SK-N-MC (cell line): ENCODE data around the gene GNB2.

Source experiments
- DNase-seq: peaks from one replicate; pipeline ENCODE4 v3.0.0-alpha.2; 2011; ENCODE audit warnings: low read depth, low spot score
- H3K27ac ChIP-seq: fragments of 200-600 bp; sonication (generic); 2 replicates; pipeline ENCODE4 v1.5.1; 2016; ENCODE audit warnings: mixed run types
- H3K36me3 ChIP-seq: fragments of 200-600 bp; sonication (generic); 2 replicates; pipeline ENCODE4 v1.6.1; 2017; ENCODE audit warnings: antibody characterized with exemption, low read length, mixed read lengths; ENCODE audit not compliant: insufficient read depth
- H3K4me3 ChIP-seq: fragments of 200-600 bp; sonication (generic); 2 replicates; pipeline ENCODE4 v1.5.1; 2016
- H3K9ac ChIP-seq: fragments of 200-600 bp; sonication (generic); 2 replicates; pipeline ENCODE4 v1.8.0; 2017; ENCODE audit warnings: mixed run types, mixed read lengths; ENCODE audit not compliant: insufficient read length
- H3K9me3 ChIP-seq: fragments of 200-600 bp; sonication (generic); 2 replicates; pipeline ENCODE4 v1.6.1; 2017; ENCODE audit warnings: low read depth, mild to moderate bottlenecking, antibody characterized with exemption, low read length, moderate library complexity, mixed read lengths
- EZH2 ChIP-seq: fragments of 200-600 bp; sonication (generic); IDR thresholded peaks from one replicate; pipeline ENCODE4 v1.6.1; 2017; ENCODE audit warnings: antibody characterized with exemption
- FOXP2 ChIP-seq: optimal IDR thresholded peaks from 2 replicates; pipeline ENCODE3; 2011; ENCODE audit warnings: mild to moderate bottlenecking, moderate library complexity; ENCODE audit not compliant: insufficient read depth; ENCODE audit errors: extremely low read length, control extremely low read depth
- POLR2AphosphoS5 ChIP-seq: IDR thresholded peaks from 2 replicates; pipeline ENCODE4 v1.6.1; 2012; ENCODE audit warnings: mild to moderate bottlenecking, low read depth, low read length, borderline replicate concordance

GNB2 gene

DNA sequence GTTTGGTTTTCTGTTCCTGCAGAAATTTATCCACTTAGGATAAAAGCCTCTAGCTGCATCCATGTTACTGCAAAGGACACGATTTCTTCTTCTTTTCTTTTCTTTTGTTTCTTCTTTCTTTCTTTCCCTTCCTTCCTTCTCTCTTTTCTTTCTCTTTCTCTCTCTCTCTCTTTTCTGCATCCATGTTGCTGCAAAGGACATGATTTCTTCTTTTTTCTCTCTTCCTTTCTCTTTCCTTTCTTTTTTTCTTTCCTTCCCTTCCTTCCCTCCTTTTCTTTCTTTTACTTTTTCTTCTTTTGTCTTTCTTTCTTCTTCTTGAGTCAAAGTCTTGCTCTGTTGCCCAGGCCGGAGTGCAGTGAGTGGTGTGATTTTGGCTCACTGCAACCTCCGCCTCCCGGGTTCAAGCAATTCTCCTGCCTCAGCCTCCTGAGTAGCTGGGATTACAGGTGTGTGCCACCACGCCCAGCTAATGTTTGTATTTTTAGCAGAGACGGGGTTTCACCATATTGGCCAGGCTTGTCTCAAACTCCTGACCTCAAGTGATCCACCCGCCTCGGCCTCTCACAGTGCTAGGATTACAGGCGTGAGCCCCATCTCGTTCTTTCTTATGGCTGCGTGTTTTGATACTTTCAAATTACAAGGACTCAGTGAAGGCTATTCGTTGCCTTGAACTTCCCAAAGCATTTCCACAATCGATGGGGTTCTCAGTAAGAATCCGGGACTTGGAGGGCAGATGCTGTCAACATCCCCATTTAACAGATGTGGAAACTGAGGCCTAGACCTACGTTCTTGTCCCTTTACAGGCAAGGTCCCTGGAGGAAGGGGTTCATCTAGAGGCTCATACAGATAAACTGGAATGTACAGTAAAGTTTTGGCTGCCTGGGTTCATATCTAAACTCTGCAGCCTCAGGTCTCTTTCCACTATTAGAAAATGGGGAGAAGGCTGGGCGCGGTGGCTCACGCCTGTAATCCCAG lies 1.9 kb upstream of the GNB2 start:
- no peak for TF ChIP-seq EZH2
- TF ChIP-seq FOXP2: no peak
- TF ChIP-seq POLR2AphosphoS5: no peak
- Histone ChIP-seq H3K27ac (no peak overlapping the region), H3K9me3 (no peaks in the 10 kb centered on the region), H3K36me3 (peaks cover 3% of the 10 kb centered on the region; the same call in 1 of the 2 replicates), H3K9ac (no peak overlapping the region), H3K4me3 (no peak overlapping the region)
- DNase-seq: no peak

DNA sequence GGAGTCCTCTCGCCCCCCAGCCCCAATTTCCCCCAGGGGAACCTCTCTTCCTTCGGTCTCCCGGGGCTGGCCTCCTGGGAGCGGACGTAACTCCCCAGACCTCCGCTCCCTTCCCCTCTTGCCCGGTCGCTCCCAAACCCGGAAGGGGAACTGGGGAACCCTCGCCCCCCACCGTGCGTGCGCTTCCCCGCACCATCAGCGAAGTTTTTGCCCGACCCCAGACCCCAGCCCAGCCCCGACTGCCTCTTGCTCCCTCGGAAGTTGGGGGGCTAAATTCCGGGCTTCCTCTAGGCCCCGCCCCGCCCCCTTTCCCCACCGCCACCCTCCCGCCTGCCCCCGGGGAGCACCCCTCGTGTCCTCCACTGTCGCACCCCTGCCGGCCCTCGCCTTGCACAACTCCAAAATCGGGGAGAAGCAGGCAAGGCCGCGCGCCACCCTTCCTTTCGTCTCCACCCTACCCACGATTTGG lies 436 bp downstream of the GNB2 start:
- no peak for DNase-seq
- Histone ChIP-seq H3K4me3 (peak overlapping the region; percentile 97), H3K9me3 (no peaks in the 10 kb centered on the region), H3K36me3 (peaks cover 19% of the 10 kb centered on the region; the same call in 1 of the 2 replicates), H3K9ac (peak overlapping the region; percentile 94), H3K27ac (peak overlapping the region; percentile 99)
- TF ChIP-seq POLR2AphosphoS5: 0 out of 2 replicates have a peak, but pooled peaks have one; percentile 2
- no peak for TF ChIP-seq EZH2

DNA sequence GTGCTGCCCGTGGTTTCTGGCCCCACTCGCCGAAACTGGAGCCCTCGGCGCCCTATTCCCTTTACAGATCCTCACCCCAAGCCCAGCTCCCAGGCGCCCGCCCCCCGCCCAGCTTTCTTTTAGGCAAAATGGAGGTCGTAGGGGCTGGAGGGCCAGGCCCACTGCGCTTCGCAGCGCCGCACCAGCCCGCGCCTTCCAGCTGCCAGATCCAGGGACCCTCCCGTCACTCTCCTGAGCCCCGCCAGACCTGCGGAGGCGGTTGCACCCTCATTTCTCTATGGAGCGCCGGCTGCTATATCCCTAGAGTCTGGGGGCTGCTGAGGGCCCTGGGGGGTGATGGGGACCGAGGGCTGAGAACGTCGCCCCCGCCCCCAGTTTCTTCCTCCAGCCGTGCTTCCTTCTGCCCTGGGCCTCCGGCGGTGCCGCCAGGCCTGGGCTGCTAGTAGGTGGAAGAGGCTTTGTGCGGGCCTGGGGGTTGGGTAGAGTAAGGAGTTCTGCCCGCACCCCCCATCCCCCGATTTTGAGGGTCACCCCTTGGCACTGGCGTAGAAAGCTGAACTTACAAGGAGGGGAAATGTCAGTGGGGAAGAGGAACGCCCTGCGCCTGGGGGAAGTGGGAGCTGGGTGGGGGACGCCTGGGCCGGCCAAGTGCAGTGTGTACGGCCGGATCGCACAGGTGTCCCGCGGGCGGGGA lies 1.0 kb downstream of the GNB2 start:
- Histone ChIP-seq H3K27ac (no peak overlapping the region), H3K4me3 (peak overlapping the region; percentile 97), H3K9ac (peak overlapping the region; percentile 94), H3K9me3 (no peaks in the 10 kb centered on the region), H3K36me3 (peaks cover 24% of the 10 kb centered on the region)
- no peak for DNase-seq
- TF ChIP-seq EZH2 (no peak), FOXP2 (no peak), POLR2AphosphoS5 (no peak)

DNA sequence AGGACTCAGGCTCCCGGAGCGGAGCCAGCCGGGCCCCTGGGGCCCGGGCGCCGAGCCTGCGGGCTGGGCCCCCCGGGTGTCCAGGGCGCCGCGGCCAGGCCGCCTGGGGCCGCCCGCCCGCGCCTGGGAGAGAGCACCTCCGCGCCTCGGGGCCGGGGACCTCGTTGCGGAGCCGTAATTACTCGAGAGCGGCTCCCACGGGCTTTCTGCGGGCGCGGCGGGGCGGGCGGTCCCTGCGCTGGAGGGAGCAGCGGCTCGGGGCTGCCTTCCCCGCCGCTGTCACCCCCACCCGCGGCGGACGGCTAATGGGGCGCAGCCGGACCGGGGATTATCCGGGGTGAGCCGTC lies 1.5 kb downstream of the GNB2 start:
- DNase-seq: no peak
- peak overlapping the region; percentile 97 for H3K4me3 ChIP-seq
- H3K36me3 ChIP-seq: peaks cover 27% of the 10 kb centered on the region
- no peaks in the 10 kb centered on the region for H3K9me3 ChIP-seq
- no peak overlapping the region for H3K27ac ChIP-seq
- TF ChIP-seq EZH2 (no peak), FOXP2 (no peak), POLR2AphosphoS5 (no peak)
- no peak overlapping the region for H3K9ac ChIP-seq

DNA sequence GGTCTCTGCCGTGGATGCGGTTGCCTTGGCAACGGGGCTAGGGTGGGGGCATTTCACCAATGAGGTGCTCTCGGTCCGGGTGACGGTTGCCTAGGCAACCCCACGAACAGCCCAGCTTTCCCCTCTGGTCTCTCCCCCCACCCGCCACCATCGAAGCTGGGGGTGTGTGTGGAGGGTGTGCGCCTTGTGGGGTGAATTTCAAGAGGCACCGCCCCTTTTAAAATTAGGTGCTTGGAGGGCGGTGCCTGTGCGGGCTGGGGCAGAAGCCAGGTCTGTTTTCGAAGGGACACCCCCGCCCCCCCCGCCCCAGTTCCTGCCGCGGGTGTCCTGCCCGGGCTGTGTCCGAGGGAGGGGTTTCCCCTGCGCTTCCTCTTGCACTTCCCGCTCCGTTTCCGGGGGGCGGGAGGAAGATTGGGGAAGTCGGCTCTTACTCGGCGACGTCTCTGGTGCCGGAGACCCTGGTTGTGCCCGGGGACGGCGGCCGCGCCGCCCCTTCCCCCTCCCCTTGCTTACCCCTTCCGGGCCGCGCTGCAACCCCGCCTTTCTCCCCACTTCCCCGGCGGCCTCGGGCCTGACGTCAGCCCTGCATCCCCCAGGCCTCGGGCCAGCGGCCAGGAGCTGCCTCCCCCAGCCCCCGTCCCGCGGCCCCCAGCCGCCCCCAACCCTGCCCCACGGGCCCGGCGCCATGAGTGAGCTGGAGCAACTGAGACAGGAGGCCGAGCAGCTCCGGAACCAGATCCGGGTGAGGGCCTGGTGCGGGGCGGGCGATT lies 2.2 kb downstream of the GNB2 start:
- H3K9me3 ChIP-seq: no peaks in the 10 kb centered on the region
- DNase-seq: no peak
- no peak for TF ChIP-seq EZH2
- TF ChIP-seq POLR2AphosphoS5: peak; percentile 35; the same call in 1 of the 2 replicates
- H3K9ac ChIP-seq: no peak overlapping the region
- H3K36me3 ChIP-seq: peaks cover 33% of the 10 kb centered on the region
- no peak overlapping the region; the same call in 1 of the 2 replicates for H3K27ac ChIP-seq
- peak overlapping the region; percentile 97 for H3K4me3 ChIP-seq

DNA sequence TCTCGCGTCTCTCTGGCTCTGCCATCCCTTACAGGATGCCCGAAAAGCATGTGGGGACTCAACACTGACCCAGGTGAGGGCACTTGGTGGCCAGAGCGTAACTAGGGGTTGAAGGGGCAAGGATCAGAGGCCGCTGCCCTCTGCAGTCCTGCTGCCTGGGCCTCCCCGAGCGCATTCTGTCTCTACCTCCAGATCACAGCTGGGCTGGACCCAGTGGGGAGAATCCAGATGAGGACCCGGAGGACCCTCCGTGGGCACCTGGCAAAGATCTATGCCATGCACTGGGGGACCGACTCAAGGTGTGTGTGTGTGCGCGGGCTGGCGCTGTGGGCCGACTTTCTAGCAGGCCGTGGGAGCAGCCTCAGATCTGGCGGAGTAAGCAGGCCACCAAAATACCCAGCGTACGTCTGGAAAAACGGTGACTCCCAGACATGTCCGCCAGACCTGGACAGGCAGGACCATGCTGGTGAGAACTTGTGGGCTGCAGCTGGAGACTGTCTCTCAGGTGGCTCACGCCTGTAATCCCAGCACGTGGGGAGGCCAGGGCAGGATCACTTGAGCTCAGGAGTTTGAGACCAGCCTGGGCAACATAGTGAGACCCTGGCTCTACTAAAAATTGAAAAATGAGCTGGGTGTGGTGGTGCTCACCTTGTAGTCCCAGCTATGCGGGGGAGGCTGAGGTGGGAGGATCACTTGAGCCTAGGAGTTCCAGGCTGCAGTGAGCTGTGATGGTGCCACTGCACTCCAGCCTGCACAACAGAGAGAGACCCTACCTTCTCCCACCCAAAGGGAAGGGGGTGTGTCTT lies 3.2 kb downstream of the GNB2 start:
- peaks cover 39% of the 10 kb centered on the region for H3K36me3 ChIP-seq
- DNase-seq: no peak
- 0 out of 2 replicates have a peak overlapping the region, but pooled peaks have one; percentile 19 for H3K27ac ChIP-seq
- no peaks in the 10 kb centered on the region for H3K9me3 ChIP-seq
- peak overlapping the region; percentile 97 for H3K4me3 ChIP-seq
- H3K9ac ChIP-seq: no peak overlapping the region
- TF ChIP-seq POLR2AphosphoS5: no peak
- TF ChIP-seq FOXP2: no peak
- no peak for TF ChIP-seq EZH2

DNA sequence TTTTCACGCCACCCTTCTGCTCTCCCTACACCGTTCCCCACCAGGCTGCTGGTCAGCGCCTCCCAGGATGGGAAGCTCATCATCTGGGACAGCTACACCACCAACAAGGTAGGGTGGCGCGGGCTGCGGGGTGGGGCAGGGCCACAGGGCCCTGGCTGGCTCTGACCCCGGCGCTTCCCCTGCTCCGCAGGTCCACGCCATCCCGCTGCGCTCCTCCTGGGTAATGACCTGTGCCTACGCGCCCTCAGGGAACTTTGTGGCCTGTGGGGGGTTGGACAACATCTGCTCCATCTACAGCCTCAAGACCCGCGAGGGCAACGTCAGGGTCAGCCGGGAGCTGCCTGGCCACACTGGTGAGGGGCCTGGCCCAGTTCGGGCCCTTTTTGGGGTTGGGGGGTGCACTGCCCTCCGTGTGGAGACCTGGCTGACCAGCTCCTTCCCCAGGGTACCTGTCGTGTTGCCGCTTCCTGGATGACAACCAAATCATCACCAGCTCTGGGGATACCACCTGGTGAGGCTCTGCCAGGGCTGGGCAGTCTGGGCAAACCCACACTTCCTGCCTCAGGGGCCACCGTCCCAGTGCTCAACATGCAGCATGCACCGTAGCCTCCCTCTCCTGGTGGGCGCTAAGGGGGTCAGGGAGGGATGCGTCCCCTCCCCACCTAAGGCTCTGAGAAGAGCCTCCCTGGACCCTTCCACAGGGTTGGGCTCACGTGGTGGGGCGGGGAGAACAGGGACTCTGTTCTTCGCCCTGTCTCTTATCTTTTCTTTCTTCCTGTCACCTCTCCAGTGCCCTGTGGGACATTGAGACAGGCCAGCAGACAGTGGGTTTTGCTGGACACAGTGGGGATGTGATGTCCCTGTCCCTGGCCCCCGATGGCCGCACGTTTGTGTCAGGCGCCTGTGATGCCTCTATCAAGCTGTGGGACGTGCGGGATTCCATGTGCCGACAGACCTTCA lies 4.0 kb downstream of the GNB2 start:
- Histone ChIP-seq H3K27ac (no peak overlapping the region), H3K36me3 (peaks cover 47% of the 10 kb centered on the region)

More for the DNA sequence above, 4.0 kb downstream of the GNB2 start:
- no peak overlapping the region for H3K4me3 ChIP-seq
- no peak for DNase-seq
- no peak overlapping the region for H3K9ac ChIP-seq
- H3K9me3 ChIP-seq: no peaks in the 10 kb centered on the region
- TF ChIP-seq FOXP2: no peak
- peak; percentile 54; the same call in 1 of the 2 replicates for TF ChIP-seq POLR2AphosphoS5
- TF ChIP-seq EZH2: no peak
